Measurements from ENCODE around the gene HOXC10.

GRCh38 chr12:53974084-53975063 lies 10.6 kb upstream of the HOXC10 start, which contains the start of gene HOTAIR:
- TF ChIP-seq NR2C2 (IDR thresholded peaks at IDR 0.05; ENCODE audit: borderline replicate concordance, control insufficient read depth, insufficient read length, low read depth) (no peak), RAD21 (IDR thresholded peaks at IDR 0.05; ENCODE audit: insufficient read depth, low read depth, low read length) (no peak), YY1 (IDR thresholded peaks at IDR 0.05; ENCODE audit: low read depth, low read length) (no peak), POLR2A (IDR thresholded peaks at IDR 0.05; ENCODE audit: low read depth, low read length) (no peak), GATAD2B (conservative IDR thresholded peaks at IDR 0.05; ENCODE audit: low read depth) (no peak), ZNF274 (IDR thresholded peaks at IDR 0.05; ENCODE audit: insufficient read depth, insufficient read length) (no peak), EP300 (IDR thresholded peaks at IDR 0.05; ENCODE audit: borderline replicate concordance in 1 of 2, control insufficient read depth in 1 of 2, low read depth in 2 of 2, low read length in 2 of 2) (no peak), PKNOX1 (IDR thresholded peaks at IDR 0.05) (no peak), CTCF (IDR thresholded peaks at IDR 0.05 in 2 of 3, conservative IDR thresholded peaks at IDR 0.05 in 1 of 3; ENCODE audit: control insufficient read depth in 2 of 3, extremely low read depth in 1 of 3, insufficient read depth in 1 of 3, low read depth in 3 of 3, low read length in 3 of 3) (no peak), BCLAF1 (IDR thresholded peaks at IDR 0.05) (no peak)
